GM21717 (cell line): ENCODE measurements around the gene MTCH1.

Experiments
- ATAC-seq: cut with Tn5 transposase; IDR thresholded peaks from one replicate; pipeline ENCODE4 v1.9.1; 2021; ENCODE audit warnings: mild to moderate bottlenecking, moderate library complexity; ENCODE audit not compliant: unreplicated experiment

The MTCH1 gene, protein sequence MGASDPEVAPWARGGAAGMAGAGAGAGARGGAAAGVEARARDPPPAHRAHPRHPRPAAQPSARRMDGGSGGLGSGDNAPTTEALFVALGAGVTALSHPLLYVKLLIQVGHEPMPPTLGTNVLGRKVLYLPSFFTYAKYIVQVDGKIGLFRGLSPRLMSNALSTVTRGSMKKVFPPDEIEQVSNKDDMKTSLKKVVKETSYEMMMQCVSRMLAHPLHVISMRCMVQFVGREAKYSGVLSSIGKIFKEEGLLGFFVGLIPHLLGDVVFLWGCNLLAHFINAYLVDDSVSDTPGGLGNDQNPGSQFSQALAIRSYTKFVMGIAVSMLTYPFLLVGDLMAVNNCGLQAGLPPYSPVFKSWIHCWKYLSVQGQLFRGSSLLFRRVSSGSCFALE

DNA sequence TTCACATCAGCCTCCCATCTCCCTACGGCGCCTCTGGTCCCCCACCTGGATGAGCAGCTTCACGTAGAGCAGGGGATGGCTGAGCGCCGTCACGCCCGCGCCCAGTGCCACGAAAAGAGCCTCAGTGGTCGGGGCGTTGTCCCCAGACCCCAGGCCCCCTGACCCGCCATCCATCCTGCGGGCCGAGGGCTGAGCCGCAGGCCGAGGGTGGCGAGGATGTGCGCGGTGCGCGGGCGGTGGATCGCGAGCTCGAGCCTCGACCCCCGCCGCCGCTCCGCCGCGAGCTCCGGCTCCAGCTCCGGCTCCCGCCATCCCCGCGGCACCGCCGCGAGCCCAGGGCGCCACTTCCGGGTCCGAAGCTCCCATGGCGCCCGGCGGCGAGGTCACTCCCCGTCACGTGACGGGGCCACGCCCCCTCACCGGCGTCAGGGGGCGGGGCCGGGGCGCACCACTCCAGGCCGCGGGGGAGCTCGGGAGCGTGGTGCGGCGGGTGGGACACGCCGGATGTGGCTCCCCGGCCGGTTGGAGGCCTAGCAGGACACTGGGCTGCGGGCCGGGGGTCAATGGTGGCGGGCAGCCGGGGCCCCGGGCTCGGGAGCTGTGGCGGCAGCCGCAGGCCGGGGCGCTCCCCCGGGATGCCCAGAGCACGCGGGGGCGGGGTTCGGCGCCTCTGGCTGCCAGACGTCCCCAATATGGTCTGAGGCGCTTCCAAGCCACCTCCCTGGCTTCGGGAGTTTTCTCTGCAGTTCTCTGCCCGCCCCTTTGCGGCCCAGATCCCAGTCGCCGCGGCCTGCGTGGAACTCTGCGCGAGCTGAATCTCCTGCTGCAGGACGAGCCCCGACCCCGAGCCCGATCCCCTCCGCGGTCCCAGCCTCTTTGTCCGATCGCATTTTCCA lies at the start of gene MTCH1:
Gene MTCH1, minus strand, starts transcription at position 389 of the 896 bp plus-strand sequence. Its CDS starts 23 bp downstream, at position 366.
- peak; percentile 71 for ATAC-seq

DNA sequence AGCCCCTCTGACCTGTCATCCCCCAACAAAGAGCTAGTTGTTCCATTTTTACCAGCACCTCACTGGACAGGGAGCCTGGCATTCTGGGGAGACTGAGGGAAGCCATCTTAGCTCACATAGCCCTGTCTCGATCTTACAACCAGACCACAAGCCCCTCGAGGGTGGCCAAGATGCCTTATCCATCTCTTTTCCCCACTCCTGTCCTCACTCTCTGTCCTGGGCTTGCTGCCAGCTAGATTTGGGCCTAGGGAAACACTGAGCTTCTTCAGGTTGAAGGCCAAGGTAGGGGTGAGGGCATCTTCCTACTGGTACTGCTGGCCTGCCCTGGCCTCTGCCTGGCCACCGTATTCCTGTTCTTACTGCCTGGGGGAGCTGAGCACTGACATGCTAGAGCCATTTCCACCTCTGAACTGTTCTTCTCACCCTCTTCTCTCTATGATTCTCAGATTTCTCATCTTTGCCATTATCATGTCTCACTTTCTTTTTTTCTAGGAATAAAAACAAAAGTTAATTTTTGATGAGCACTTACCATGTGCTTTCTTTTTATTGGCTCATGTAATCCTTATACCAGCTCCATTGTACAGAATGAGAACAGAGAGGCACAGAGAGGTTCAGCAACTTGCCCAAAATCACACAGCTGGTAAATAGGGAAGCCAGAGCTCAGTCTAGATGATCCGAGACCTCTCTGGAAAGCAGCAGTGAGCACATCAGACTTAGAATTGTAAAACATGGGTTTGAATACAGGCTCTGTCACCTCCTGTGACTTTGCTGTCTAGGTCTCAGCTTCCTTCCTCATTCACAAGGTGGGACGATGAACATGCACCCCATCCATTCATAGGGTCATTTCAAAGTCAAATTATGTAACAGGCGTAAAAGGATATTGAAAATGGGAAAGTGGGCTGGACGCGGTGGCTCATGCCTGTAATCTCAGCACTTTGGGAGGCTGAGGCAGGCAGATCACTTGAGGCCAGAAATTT lies 48.1 kb upstream of the MTCH1 start:
- no peak for ATAC-seq

DNA sequence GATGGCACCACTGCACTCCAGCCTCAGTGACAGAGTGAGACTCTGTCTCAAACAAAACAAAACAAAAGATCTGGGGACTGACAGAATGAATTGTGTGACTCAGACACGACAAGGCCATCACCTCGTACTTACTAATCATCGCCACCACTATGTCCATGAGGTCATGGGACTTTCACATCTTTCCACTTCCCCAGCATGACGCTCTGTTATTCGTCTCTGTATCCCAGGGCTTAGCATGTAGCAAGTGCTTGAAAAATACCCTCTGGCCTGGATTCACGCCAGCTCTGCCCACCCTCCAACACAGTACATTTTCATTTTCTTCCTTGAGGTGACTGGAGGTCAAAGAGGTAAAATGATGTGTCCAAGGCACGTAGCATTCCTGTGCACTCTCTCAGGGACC lies 47.3 kb upstream of the MTCH1 start:
- no peak for ATAC-seq

DNA sequence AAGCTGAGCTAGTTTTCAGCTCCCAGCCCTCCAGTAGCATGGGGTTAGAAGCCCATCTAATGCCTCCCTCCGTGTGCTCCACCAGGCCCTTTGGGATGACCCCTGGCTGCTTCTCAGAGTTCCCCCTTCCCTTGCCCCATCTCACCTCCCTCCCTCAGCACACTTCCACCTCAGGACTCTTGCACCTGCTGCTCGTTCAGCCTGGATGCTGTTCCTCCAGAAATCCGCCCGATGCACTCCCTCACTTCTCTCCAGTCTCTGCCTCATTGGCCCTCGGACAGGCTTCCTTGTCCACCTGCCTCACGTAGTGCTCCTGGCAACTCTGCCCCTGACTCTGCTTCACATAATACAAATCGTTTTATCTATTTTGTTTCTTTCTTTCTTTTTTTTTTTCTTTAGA lies 46.2 kb upstream of the MTCH1 start:
- no peak for ATAC-seq

DNA sequence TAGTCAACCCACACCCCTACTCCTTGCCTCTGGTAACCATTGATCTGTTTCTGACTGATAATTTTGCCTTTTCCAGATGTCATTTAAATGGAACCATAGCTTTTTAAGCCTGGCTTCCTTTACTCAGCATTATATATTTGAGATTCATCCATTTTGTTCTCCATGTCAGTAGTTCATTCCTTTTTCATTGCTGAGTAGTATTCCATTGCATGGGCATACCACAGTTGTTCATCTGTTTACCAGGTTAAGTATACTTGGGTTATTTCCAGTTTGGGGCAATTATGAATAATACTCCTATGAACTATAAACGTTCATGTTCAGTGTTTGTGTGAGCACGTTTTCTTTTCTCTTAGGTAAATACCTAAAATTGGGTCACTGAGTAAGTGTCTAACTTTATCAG lies 44.6 kb upstream of the MTCH1 start:
- ATAC-seq, result no peak

DNA sequence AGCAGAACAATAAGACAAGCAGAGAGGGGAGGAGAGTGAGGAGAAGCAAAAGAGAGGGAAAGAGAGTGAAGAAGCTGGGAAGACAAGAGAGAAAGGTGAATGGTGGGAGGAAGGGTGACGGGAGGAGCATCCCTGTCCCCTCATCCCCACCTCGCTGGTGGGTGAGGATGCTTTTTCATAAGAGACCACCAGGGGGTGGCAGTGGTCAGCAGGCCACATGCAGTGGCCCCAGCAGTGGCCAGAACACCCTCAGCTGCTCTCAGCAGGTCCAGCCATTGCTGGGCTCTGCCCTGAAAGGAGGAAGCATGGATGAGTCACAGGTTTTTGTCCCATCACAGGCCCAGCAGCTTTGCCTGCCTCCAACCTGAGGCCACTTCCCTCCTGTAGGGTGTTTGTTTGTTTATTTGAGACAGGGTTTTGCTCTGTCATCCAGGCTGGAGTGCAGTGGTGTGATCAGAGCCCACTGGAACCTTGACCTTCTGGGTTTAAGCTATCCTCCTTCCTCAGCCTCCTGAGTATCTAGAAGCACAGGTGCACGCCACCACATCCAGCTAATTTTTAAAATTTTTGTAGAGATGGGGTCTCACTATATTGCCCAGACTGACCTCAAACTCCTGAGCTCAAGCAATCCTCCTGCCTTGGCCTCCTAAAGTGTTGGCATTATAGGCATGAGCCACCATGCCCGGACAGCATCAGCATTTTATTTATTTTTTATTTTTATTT lies 43.4 kb upstream of the MTCH1 start:
- no peak for ATAC-seq

DNA sequence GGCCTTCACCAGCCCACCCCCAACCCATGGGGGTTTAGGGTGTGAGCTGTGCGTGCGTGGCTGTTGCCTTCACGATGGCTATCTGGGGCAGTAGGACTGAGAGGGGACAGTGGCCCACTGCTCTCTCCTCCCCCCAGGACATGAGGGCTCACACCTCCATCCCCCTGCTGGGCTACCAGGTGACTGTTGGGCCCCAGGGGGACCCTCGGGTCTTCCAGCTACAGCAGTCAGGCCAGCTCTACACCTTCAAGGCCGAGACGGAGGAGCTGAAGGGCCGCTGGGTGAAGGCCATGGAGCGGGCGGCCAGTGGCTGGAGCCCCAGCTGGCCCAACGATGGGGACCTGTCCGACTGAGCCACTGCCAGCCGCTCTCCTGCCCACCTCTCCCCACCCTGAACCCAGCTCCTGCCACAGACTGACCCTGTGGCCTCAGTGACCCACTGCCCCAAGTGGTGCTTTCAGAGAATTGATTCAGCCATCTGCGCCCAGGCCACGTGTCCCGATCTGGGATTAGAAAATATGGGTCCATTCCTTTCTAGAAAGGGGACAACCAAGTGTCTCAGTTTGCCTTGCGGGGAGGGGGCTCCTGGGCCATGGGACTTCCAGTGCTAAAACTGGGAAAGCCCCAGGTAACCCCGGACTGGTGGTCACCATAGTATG lies 41.9 kb upstream of the MTCH1 start:
- no peak for ATAC-seq

DNA sequence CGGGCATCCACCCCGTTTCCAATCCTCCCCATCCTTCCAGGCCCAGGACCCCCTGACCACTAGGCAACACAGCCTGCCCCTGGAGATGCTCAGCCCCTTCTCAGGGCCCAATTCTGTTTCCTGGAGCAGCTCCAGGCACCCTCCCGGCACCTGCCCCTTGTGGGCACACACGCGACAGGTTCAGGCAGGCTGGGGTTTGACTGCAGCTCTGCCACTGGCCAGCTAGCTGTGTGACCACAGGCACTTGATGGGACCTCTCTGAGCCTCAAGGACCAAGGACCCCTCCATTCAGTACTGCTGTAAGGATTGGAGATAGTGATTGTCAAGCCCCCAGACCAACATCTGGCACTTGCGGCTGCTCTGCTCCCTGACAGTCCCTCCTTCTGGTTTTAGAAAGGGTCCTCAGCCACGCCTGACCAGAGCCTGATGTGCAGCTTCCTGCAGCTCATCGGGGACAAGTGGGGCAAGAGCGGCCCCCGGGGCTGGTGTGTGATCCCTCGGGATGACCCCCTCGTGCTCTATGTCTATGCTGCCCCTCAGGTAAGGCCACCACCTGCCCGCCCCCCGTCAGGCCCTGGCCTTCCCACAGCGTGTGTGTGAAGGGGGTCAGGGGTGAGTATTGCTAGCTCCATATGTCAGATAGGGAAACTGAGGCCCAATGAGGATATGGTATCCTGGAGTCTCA lies 41.2 kb upstream of the MTCH1 start:
- ATAC-seq, result no peak

DNA sequence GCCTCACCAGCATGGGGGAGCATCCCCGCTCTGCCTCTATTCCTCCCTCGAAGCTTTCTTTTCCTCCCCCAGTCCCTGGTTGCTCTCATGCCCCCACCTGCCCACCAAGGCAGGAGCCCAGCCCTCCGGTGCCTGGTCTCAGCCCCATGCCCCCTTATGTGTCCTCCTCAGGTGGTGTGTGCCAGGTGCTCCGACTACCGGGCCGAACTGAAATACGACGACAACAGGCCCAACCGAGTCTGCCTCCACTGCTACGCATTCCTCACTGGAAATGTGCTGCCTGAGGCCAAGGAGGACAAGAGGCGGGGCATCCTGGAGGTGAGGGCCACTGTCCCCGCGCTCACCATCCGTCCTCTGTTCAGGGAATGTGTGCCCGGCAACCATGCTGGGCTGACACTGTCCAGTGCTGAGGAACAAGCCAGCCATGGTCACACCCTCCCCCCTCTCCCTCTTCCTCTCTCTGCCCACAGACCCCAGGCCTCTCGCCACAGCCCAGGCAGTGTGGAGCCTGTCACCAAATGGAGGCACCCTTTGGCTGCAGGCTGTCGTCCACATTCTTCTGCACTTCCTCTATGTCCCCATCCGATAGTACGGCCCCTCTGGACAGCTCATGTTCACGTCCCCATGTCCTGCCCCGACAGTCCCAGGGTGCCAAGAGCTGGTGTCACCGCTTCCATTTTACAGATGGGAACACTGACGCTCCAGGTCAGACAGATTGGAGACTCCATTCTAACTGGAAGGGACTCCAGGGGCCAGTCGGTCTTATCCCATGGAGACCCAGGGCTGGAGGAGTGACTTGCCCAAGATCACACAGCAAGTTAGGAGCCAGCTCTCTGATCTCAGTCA lies 39.8 kb upstream of the MTCH1 start:
- no peak for ATAC-seq

DNA sequence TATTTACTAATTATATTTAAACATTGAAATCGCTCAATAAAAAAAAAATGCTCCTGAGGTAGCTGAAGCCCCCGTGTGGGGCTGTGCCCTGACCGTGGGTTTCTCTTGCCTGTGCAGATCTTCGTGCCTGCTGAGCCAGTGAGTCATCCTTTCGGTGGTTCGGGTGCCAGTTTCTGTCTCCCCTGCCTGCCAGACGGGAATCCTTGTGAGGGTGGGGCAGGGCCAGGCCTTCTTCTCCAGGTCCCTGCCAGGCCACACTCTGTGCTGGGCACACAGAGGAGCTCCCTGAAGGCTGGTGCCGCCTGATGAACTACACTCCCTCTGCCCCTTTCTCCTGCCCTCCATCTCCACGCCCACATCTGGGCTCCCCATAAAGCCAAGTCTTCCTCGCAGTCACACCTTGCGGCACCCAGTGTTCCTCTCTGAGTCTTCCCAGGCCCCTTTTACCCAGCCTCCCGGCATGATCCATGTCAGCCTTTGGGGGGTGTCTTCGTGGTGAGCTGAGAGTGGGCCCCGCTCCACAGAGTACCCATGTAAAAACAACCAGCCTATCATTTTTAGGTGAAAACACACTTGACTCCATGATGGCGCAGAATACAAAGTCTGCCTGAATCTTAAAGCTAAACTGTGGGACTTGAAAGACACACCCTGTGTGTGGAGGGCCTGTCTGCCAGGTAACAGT lies 38.8 kb upstream of the MTCH1 start:
- ATAC-seq, result no peak

DNA sequence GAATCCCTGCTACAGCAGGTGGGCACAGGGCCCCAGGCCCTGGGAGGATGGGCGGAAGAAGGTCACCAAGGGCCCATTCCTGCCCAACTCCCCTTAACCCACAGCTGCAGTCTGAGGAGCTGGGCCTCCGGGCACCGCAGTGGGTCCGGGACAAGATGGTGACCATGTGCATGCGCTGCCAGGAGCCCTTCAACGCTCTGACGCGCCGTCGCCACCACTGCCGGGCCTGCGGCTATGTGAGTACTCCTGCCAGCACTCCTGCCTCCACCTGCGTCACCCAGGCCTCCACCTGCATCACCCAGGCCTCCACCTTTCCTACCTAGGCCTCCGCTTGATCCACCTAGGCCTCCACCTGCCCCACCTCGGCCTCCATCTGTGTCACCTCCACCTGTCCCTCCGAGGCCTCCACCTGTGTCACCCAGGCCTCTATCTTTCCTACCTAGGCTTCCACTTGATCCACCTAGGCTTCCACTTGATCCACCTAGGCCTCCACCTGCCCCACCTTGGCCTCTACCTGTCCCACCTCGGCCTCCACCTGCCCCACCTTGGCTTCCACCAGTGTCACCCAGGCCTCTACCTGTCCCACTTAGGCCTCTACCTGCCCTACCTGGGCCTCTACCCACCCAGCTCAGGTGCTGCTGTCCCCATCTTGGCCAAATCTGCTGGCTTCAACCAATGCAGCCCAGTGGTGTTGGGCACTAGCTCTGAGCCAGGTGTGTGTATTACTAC lies 36.3 kb upstream of the MTCH1 start:
- no peak for ATAC-seq

DNA sequence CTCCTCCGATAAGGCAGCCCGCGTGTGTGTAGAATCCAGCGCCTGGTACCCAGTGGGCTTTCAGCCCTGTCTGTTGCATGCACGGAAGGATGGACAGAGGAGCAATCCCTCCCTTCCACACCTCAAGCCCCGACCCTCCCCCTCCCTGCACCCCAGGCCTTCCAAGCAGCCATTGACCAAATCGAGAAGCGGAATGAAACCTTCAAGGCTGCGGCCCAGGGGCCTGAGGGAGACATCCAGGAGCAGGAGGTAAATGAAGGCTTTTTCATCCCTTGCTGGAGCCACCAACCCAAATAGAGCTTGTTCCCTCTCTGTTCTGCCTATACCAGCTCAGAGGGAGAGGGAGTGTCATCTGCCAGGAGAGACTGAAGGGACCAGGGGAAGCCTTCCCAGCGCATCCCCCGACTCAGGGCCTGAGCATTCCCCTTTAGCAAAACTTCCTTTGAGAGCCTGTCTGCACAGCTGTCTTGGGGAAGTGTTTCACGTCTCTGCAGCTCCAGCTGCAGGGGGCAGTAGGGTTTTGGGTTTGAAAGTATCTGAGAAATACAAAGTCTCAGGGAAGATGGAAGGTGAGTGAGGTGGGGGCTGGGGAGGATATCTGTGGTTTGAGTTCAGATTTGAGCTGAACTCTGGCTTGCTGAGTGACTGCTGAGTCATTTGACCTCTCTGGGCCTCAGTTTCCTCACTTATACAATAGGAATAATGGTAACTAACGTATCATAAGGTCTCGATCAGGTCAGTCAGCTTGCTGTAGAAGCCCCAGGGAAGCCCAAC lies 35.5 kb upstream of the MTCH1 start:
- no peak for ATAC-seq

DNA sequence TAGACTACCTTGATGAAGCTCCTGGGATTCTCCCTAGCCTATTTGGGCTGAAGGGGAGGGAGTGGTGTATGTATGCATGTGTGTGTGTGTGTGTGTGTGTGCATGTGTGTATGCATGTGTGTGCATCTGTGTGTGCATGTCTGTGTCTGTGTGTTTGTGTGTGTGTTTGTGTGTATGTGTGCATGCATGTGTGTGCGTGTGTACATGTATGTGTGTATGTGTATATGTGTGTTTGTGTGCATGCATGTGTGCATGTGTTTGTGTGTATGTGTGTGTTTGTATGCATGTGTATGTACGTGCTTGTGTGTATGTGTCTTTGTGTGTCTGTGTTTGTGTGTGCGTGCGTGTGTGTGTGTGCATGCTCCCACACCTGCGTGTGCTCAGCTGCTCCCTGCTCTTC lies 34.8 kb upstream of the MTCH1 start:
- ATAC-seq, result no peak

DNA sequence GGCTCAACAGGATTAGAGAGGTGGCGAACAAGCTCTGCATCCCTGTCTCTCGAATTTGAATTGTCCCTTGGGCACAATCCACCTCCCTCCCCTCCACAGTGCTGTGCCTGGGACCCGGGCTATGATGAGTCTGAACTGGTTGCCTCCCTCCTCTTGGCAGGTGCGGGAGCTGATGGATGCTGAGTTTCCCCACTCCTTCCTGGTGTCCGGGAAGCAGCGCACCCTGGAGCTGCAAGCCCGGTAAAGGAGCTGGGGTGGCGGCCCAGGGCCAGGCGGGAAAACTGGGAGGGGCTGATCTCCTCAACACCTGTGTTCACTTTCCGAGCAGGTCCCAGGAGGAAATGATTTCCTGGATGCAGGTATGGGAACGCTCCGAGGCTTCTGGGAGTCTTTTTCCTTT lies 34.4 kb upstream of the MTCH1 start:
- ATAC-seq, result no peak

DNA sequence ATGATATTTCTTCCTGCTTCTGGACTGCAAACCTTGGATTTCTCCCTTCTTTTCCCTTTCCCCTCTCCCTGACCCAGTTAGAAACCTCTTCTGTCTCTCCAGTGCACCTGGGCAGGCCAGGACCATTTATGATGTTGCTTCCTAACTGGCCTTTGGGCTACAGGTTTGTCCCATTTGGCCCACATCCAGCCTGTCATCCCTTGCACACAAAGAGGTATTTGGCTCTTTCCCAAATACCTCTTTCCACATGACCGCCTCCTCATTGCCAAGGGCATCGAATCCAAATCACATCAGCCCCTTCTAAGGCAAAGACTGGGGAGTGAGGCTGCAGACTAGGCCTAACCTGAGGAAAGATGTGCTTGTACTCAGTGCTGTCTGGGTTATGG lies 33.1 kb upstream of the MTCH1 start:
- ATAC-seq, result no peak
